Esophagus muscularis mucosa (tissue), 4 donors: ENCODE data around the gene LTBP1.

Experiments
- CTCF ChIP-seq, 3 experiments: fragments of 200-600 bp in 2 of 3; fragments of 450-650 bp in 1 of 3; sonication (generic) in 2 of 3; IDR thresholded peaks; one replicate each; pipeline ENCODE4 v1.5.1; 2017 to 2019; ENCODE audit warnings: antibody characterized with exemption in 3 of 3, mild to moderate bottlenecking in 2 of 3, moderate library complexity in 1 of 3
- EP300 ChIP-seq: sonication (generic); formaldehyde crosslinking; IDR thresholded peaks from one replicate; pipeline ENCODE4 v1.6.1; 2017; ENCODE audit warnings: antibody characterized with exemption
- POLR2A ChIP-seq: fragments of 450-650 bp; IDR thresholded peaks from one replicate; pipeline ENCODE4 v1.6.1; 2017; ENCODE audit warnings: antibody characterized with exemption, moderate library complexity, mild to moderate bottlenecking, low read depth
- POLR2AphosphoS5 ChIP-seq, 2 donors: sonication (generic); formaldehyde crosslinking; IDR thresholded peaks; one replicate each; pipeline ENCODE4 v1.6.1; 2017; ENCODE audit warnings: antibody characterized with exemption in 2 of 2

GRCh38 chr2:33141476-33141875 lies 194.7 kb downstream of the LTBP1 start:
- TF ChIP-seq CTCF (IDR thresholded peaks at IDR 0.05) = no peak
- no peak for TF ChIP-seq POLR2A
- peak in 1 of 2 donors; percentile 2 for TF ChIP-seq POLR2AphosphoS5 (IDR thresholded peaks at IDR 0.05)
- no peak for TF ChIP-seq EP300
